HepG2 (cell line): ENCODE data around the gene NCOA6. TPM values are rescaled to one million over a fixed set of nuclear protein-coding genes. Genes with fewer than 3 reads are reported as not detected.

Experiments used
- ARHGAP35 ChIP-seq: sonication (generic); formaldehyde crosslinking; IDR thresholded peaks from 2 replicates; pipeline ENCODE4 v1.9.0; 2022; ENCODE audit warnings: mild to moderate bottlenecking, inconsistent platforms, moderate library complexity, missing genetic modification reagents, borderline replicate concordance
- CCAR2 ChIP-seq: fragments of 200-400 bp; formaldehyde crosslinking; optimal IDR thresholded peaks from 2 replicates; pipeline ENCODE3; 2018; ENCODE audit warnings: low read depth, mild to moderate bottlenecking, low read length, moderate library complexity
- GZF1 ChIP-seq: sonication (generic); formaldehyde crosslinking; IDR thresholded peaks from 2 replicates; pipeline ENCODE4 v1.5.1; 2020; ENCODE audit warnings: mild to moderate bottlenecking, missing genetic modification reagents
- IRF9 ChIP-seq: sonication (generic); formaldehyde crosslinking; IDR thresholded peaks from 2 replicates; pipeline ENCODE4 v1.8.0; 2022; ENCODE audit warnings: missing genetic modification reagents, mild to moderate bottlenecking, borderline replicate concordance
- KAT8 ChIP-seq: IDR thresholded peaks from 2 replicates; pipeline ENCODE4 v1.6.1; 2016; ENCODE audit warnings: missing genetic modification reagents, missing compliant biosample characterization
- MLXIP ChIP-seq: sonication (generic); formaldehyde crosslinking; IDR thresholded peaks from 2 replicates; pipeline ENCODE4 v1.9.0; 2021; ENCODE audit warnings: missing genetic modification reagents, borderline replicate concordance
- RBFOX2 ChIP-seq: fragments of 200-400 bp; formaldehyde crosslinking; IDR thresholded peaks from 2 replicates; pipeline ENCODE4 v1.6.1; 2017; ENCODE audit warnings: low read depth, mild to moderate bottlenecking, low read length
- TRIM22 ChIP-seq: fragments of 450-650 bp; IDR thresholded peaks from 2 replicates; pipeline ENCODE4 v1.6.1; 2017
- ZBTB43 ChIP-seq: sonication (generic); formaldehyde crosslinking; conservative IDR thresholded peaks from 2 replicates; pipeline ENCODE4 v1.4.0; 2020; ENCODE audit warnings: missing genetic modification reagents
- ZHX2 ChIP-seq, 2 experiments: sonication (generic) in 1 of 2; formaldehyde crosslinking in 1 of 2; IDR thresholded peaks; 2 replicates each; pipeline versions ENCODE4 v1.6.1 to v1.9.0; 2014 to 2022; ENCODE audit warnings: antibody characterized with exemption in 1 of 2, borderline replicate concordance in 1 of 2, inconsistent platforms in 1 of 2, low read depth in 1 of 2, missing genetic modification reagents in 1 of 2
- ZNF205 ChIP-seq: IDR thresholded peaks from 2 replicates; pipeline ENCODE4 v1.6.1; 2018; ENCODE audit warnings: missing biosample characterization, missing genetic modification reagents
- ZNF496 ChIP-seq: sonication (generic); formaldehyde crosslinking; IDR thresholded peaks from 2 replicates; pipeline ENCODE4 v1.8.1; 2023; ENCODE audit warnings: mild to moderate bottlenecking, moderate library complexity, missing genetic modification reagents; ENCODE audit not compliant: insufficient replicate concordance
- ZNF543 ChIP-seq: sonication (generic); formaldehyde crosslinking; IDR thresholded peaks from 2 replicates; pipeline ENCODE4 v1.4.0; 2020; ENCODE audit warnings: mild to moderate bottlenecking, missing genetic modification reagents
- ZNF549 ChIP-seq: sonication (generic); formaldehyde crosslinking; IDR thresholded peaks from 2 replicates; pipeline ENCODE4 v1.5.0; 2020; ENCODE audit warnings: missing genetic modification reagents
- ZNF644 ChIP-seq: IDR thresholded peaks from 2 replicates; pipeline ENCODE4 v1.6.1; 2016; ENCODE audit warnings: low read depth
- polyA plus RNA-seq, 8 experiments: library from polyadenylated mRNA; depleted of rRNA in 3 of 8; stranded (reverse) in 7 of 8; unstranded in 1 of 8; fragments of >200 nt; fragmentation: Illumina TruSeq in 4 of 8; extraction: Trizol in 4 of 8; gene quantifications; 2 replicates each; pipeline versions ENCODE4 v1.2.1 to v1.2.3, GENCODE V29; 2011 to 2016; ENCODE audit warnings: low read depth in 4 of 8, missing spikeins in 1 of 8, mixed read lengths in 1 of 8; ENCODE audit not compliant: insufficient read depth in 1 of 8
- total RNA-seq, 5 experiments: library from RNA; depleted of rRNA; stranded (reverse); fragments of >200 nt; fragmentation: Illumina TruSeq; extraction: Trizol; gene quantifications; 2 replicates each; pipeline ENCODE4 v1.2.3, GENCODE V29; 2016; ENCODE audit warnings: low read depth in 1 of 5

NCOA6 gene
- total and polyA plus RNA-seq, 2 of the 13 experiments (the other 11 are each of a cell fraction or from before 2014, with no cell fraction given) = 11.2 to 29.3 TPM

- TF ChIP-seq ZNF205 (CRISPR knock-in tag) = no peak; the same call in 1 of the 2 replicates
- TF ChIP-seq CCAR2 = no peak
- TF ChIP-seq ZHX2 (IDR thresholded peaks at IDR 0.05; ENCODE audit: low read depth) = peak; percentile 75
- TF ChIP-seq ZHX2 (CRISPR knock-in tag; IDR thresholded peaks at IDR 0.05; ENCODE audit: borderline replicate concordance) = peak; percentile 92
- no peak; the same call in 1 of the 2 replicates for TF ChIP-seq ARHGAP35 (CRISPR knock-in tag)
- TF ChIP-seq ZNF549 (CRISPR knock-in tag) = peak; percentile 25; the same call in 1 of the 2 replicates
- no peak for TF ChIP-seq TRIM22
- 0 out of 2 replicates have a peak, but pooled peaks have one; percentile 17 for TF ChIP-seq GZF1 (CRISPR knock-in tag)
- no peak for TF ChIP-seq MLXIP (CRISPR knock-in tag)
- TF ChIP-seq IRF9 = peak; percentile 86
- TF ChIP-seq ZNF496 (CRISPR knock-in tag) = no peak
- peak; percentile 58; the same call in 1 of the 2 replicates for TF ChIP-seq ZBTB43 (CRISPR knock-in tag)
- peak; percentile 30; the same call in 1 of the 2 replicates for TF ChIP-seq ZNF543
- peak; percentile 83 for TF ChIP-seq RBFOX2
- TF ChIP-seq KAT8 (CRISPR knock-in tag) = no peak
- TF ChIP-seq ZNF644 = no peak
Observed at GRCh38 chr20:34824806-34825529, 483 bp downstream of the NCOA6 start (continued).
